Panc1 (cell line): ENCODE results near the gene RIOK2. TPM values are rescaled to one million over a fixed set of nuclear protein-coding genes. Genes with fewer than 3 reads are reported as not detected.

Experiments used
- ATAC-seq: fragments of 200-7000 bp; cut with Tn5 transposase; 2 replicates; pipeline ENCODE4 v1.9.1; 2020; ENCODE audit warnings: mild to moderate bottlenecking, moderate library complexity
- BruUV-seq: library from RNA; stranded (reverse); fragments of 400-500 nt; replicated peaks from 2 replicates; lab custom pipeline; 2021; lab: Mats Ljungman, UMichigan
- CTCF ChIA-PET: fragments of 300-600 bp; sonication (Branson Sonifier 250); formaldehyde crosslinking; loops from one replicate; lab custom pipeline; 2022; ENCODE audit warnings: antibody characterized with exemption; lab: Charles Lee
- POLR2A ChIA-PET: fragments of 300-600 bp; sonication (Branson Sonifier 250); formaldehyde crosslinking; loops from one replicate; lab custom pipeline; 2022; ENCODE audit warnings: antibody characterized with exemption; lab: Charles Lee
- DNase-seq: peaks from one replicate; pipeline ENCODE4 v3.0.0-alpha.2; 2010; ENCODE audit warnings: low read depth, low spot score
- H3K27ac ChIP-seq: 2 replicates; pipeline ENCODE4 v1.5.1; 2011; ENCODE audit warnings: mild to moderate bottlenecking, low read length, inconsistent platforms
- H3K27me3 ChIP-seq: fragments of 200-500 bp; sonication (Bioruptor generic); 2 replicates; pipeline ENCODE4 v1.6.0; 2014; ENCODE audit warnings: low read length, inconsistent platforms; ENCODE audit not compliant: control insufficient read depth, insufficient read depth
- H3K36me3 ChIP-seq: fragments of 200-500 bp; sonication (Bioruptor generic); 2 replicates; pipeline ENCODE4 v1.5.1; 2014; ENCODE audit warnings: inconsistent platforms, mild to moderate bottlenecking, low read length, moderate library complexity; ENCODE audit not compliant: control insufficient read depth, insufficient read depth
- H3K4me1 ChIP-seq: 2 replicates; pipeline ENCODE4 v1.5.1; 2011; ENCODE audit warnings: inconsistent platforms, mild to moderate bottlenecking, low read length, moderate library complexity; ENCODE audit not compliant: control insufficient read depth, insufficient read depth
- H3K4me3 ChIP-seq, 2 experiments: 2 replicates each; pipeline ENCODE4 v1.5.1; 2011 to 2012; ENCODE audit warnings: low read depth in 2 of 2, low read length in 2 of 2, mild to moderate bottlenecking in 2 of 2, inconsistent platforms in 1 of 2, moderate library complexity in 1 of 2
- H3K9me3 ChIP-seq: fragments of 200-500 bp; sonication (Bioruptor generic); 2 replicates; pipeline ENCODE4 v1.5.1; 2014; ENCODE audit warnings: low read depth, mild to moderate bottlenecking, inconsistent platforms, low read length, moderate library complexity; ENCODE audit not compliant: control insufficient read depth, insufficient read depth
- CTCF ChIP-seq: fragments of 450-650 bp; IDR thresholded peaks from 2 replicates; pipeline ENCODE4 v1.5.1; 2017; ENCODE audit warnings: mild to moderate bottlenecking
- POLR2AphosphoS5 ChIP-seq: IDR thresholded peaks from 2 replicates; pipeline ENCODE4 v1.6.1; 2012; ENCODE audit warnings: mild to moderate bottlenecking, low read depth, low read length, moderate library complexity
- REST ChIP-seq, 2 experiments: IDR thresholded peaks; 2 replicates each; pipeline ENCODE4 v1.6.1; 2011 to 2012; ENCODE audit warnings: low read depth in 2 of 2, control low read depth in 1 of 2, low read length in 1 of 2, mild to moderate bottlenecking in 1 of 2, moderate library complexity in 1 of 2; ENCODE audit not compliant: insufficient read depth in 1 of 2
- SIN3A ChIP-seq: IDR thresholded peaks from 2 replicates; pipeline ENCODE4 v1.6.1; 2012; ENCODE audit warnings: low read depth, mild to moderate bottlenecking, low read length, moderate library complexity, borderline replicate concordance; ENCODE audit not compliant: insufficient read depth
- TCF7L2 ChIP-seq: IDR thresholded peaks from 2 replicates; pipeline ENCODE4 v1.6.1; 2011; ENCODE audit warnings: mild to moderate bottlenecking, low read depth, low read length, inconsistent platforms
- in situ Hi-C: cut with HindIII; loops from 2 replicates; pipeline ENCODE4 v1.10.0; 2016; ENCODE audit warnings: low sequenced_read_pairs, low pct_unique_long_range_greater_than_20kb
- intact Hi-C: fragments of 100-400 bp; cut with micrococcal nuclease; formaldehyde crosslinking; loops from one replicate; pipeline ENCODE4 v1.10.0; 2022; ENCODE audit not compliant: unreplicated experiment
- total RNA-seq: library from RNA; stranded (reverse); gene quantifications from one replicate; pipeline ENCODE4 v1.2.1, GENCODE V29; 2021; ENCODE audit not compliant: unreplicated experiment

Gene RIOK2
- total RNA-seq, 1 experiment from 2014 or later, result 32.5 TPM

- in situ Hi-C loops (no loop called here), intact Hi-C loops (no loop called here)
- ChIA-PET CTCF (no interaction called here), POLR2A (no interaction called here)
- peaks cover 56% of the 10 kb centered on the region for H3K36me3 ChIP-seq
- ATAC-seq (no peak), DNase-seq (no peak)
- H3K4me3 ChIP-seq, result no peak overlapping the region
- H3K9me3 ChIP-seq, result no peaks in the 10 kb centered on the region
- H3K4me1 ChIP-seq, result no peaks in the 10 kb centered on the region
- no peak for TF ChIP-seq REST (IDR thresholded peaks at IDR 0.05; ENCODE audit: insufficient read depth in 1 of 2, low read depth in 2 of 2, low read length in 1 of 2)
- no peak for TF ChIP-seq POLR2AphosphoS5
- TF ChIP-seq TCF7L2, result no peak
- no peak for TF ChIP-seq SIN3A
- TF ChIP-seq CTCF, result no peak
- no TSS peak for BruUV-seq
- H3K27ac ChIP-seq, result no peak overlapping the region
- no peaks in the 10 kb centered on the region for H3K27me3 ChIP-seq
Measured at GRCh38 chr5:97172227-97172626, 10.8 kb downstream of the RIOK2 start.

- Histone ChIP-seq H3K4me3 (no peak overlapping the region), H3K36me3 (peaks cover 51% of the 10 kb centered on the region), H3K9me3 (no peaks in the 10 kb centered on the region), H3K27ac (no peak overlapping the region), H3K27me3 (no peaks in the 10 kb centered on the region), H3K4me1 (no peaks in the 10 kb centered on the region)
- intact Hi-C loops (no loop called here), in situ Hi-C loops (no loop called here)
- ATAC-seq (no peak), DNase-seq (no peak)
- BruUV-seq, result no TSS peak
- ChIA-PET POLR2A (interaction anchor here (0.6 kb wide), 1 partner anchor 78 kb away, joined by 13 read pairs; no protein-coding TSS in a partner anchor), CTCF (no interaction called here)
- no peak for TF ChIP-seq POLR2AphosphoS5
Measured at GRCh38 chr5:97171703-97172102, 11.3 kb downstream of the RIOK2 start.

GRCh38 chr5:97167435-97167834 is 15.6 kb downstream of the RIOK2 start:
- no peaks in the 10 kb centered on the region for H3K4me1 ChIP-seq
- H3K27ac ChIP-seq, result no peak overlapping the region
- ATAC-seq (no peak), DNase-seq (no peak)
- in situ Hi-C loops, result no loop called here
- peaks cover 43% of the 10 kb centered on the region for H3K36me3 ChIP-seq
- no peaks in the 10 kb centered on the region for H3K27me3 ChIP-seq
- no peak overlapping the region for H3K4me3 ChIP-seq
- TF ChIP-seq CTCF, result no peak
- TF ChIP-seq POLR2AphosphoS5, result no peak
- no peak for TF ChIP-seq SIN3A
- ChIA-PET POLR2A (interaction anchor here (0.5 to 0.6 kb wide), 2 partner anchors 313 to 1644 kb away, joined by 3 to 5 read pairs; no protein-coding TSS in a partner anchor), CTCF (no interaction called here)
- intact Hi-C loops, result loop anchor here (10.0 kb wide), 1 partner anchor 553 kb away; no protein-coding TSS in a partner anchor
- BruUV-seq, result no TSS peak
- no peaks in the 10 kb centered on the region for H3K9me3 ChIP-seq
